Heart left ventricle (tissue), 13 donors: ENCODE results near the gene NEMP1.
"Not testable (repeated sequence)": the region's sequence is repeated elsewhere in the genome, so short reads cannot be mapped to it uniquely, and the experiment has no call there.

Source experiments
- POLR2A ChIP-seq, 2 donors: fragments of 450-650 bp; IDR thresholded peaks; one replicate each; pipeline ENCODE4 v1.6.1; 2017; ENCODE audit warnings: antibody characterized with exemption in 2 of 2, mild to moderate bottlenecking in 2 of 2, moderate library complexity in 2 of 2
- TF ChIP-seq, protein P1 (sequence below), 12 donors: fragments of 200-600 bp; sonication (generic) in 4 of 12; IDR thresholded peaks; one replicate each; pipeline versions ENCODE4 v1.5.0 to v1.8.0; 2018 to 2022; ENCODE audit warnings: antibody characterized with exemption in 12 of 12, mild to moderate bottlenecking in 5 of 12
- donor health status: ischemic (EF 13 %, LVEDD 7.1; RV severe dilation, severe dysfunction).
- donor health status: DM: no; HTN: yes; CAD: no.
- donor health status: DM: no; HTN: no; CAD: no.
- donor health status: ischemic (EF 25% LVEDD 6.9; RV normal size, moderate dysfunction).
- donor health status: ischemic (EF 25% LVEDD 5.7; RV mildly dilated, moderate dysfunction).
- donor health status: ischemic (EF 35%, LVEDD 5.7; RV mildly dilated, moderate dysfunction).
- donor health status: nonischemic (EF 11% LVEDD 7.7; RV severe dilation, severe dysfunction).
- donor health status: DM: yes; HTN: yes; CAD: no.
- donor health status: PGD.
- donor health status: ischemic (EF 29% LVEDD 5.4; RV normal size, mild dysfunction).
- donor health status: nonischemic (EF 23%, LVEDD 6.1; RV moderate dilation, normal function).

DNA sequence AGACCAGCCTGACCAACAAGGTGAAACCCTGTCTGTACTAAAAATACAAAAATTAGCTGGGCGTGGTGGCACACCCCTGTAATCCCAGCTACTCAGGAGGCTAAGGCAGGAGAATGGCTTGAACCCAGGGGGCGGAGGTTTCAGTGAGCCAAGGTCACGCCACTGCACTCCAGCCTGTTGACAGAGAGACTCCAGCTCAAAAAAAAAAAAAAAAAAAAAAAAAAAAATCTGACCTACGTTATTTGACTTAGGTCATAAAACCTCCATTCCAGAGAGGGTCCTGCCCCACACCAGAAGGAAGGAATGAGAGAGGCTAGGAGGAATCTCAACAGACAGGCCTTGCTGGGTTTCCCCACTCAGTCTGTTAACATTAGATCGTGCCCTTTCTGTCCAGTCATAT, 60.2 kb downstream of the NEMP1 start:
- TF ChIP-seq, protein P1, sequence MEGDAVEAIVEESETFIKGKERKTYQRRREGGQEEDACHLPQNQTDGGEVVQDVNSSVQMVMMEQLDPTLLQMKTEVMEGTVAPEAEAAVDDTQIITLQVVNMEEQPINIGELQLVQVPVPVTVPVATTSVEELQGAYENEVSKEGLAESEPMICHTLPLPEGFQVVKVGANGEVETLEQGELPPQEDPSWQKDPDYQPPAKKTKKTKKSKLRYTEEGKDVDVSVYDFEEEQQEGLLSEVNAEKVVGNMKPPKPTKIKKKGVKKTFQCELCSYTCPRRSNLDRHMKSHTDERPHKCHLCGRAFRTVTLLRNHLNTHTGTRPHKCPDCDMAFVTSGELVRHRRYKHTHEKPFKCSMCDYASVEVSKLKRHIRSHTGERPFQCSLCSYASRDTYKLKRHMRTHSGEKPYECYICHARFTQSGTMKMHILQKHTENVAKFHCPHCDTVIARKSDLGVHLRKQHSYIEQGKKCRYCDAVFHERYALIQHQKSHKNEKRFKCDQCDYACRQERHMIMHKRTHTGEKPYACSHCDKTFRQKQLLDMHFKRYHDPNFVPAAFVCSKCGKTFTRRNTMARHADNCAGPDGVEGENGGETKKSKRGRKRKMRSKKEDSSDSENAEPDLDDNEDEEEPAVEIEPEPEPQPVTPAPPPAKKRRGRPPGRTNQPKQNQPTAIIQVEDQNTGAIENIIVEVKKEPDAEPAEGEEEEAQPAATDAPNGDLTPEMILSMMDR (IDR thresholded peaks at IDR 0.05) = not testable (repeated sequence)
- not testable (repeated sequence) for TF ChIP-seq POLR2A (IDR thresholded peaks at IDR 0.05)
